HEK293 (cell line): Measurements from ENCODE around the gene MRPS10.

Source experiments
- HOXA7 ChIP-seq: sonication (generic); formaldehyde crosslinking; IDR thresholded peaks from 2 replicates; pipeline ENCODE4 v1.8.1; 2022; ENCODE audit warnings: missing genetic modification reagents, borderline replicate concordance
- KLF1 ChIP-seq: fragments of 450-650 bp; formaldehyde crosslinking; IDR thresholded peaks from 2 replicates; pipeline ENCODE4 v1.5.1; 2016; ENCODE audit warnings: missing biosample characterization, missing genetic modification characterization
- KLF8 ChIP-seq: fragments of 450-650 bp; formaldehyde crosslinking; IDR thresholded peaks from 2 replicates; pipeline ENCODE4 v1.5.1; 2016; ENCODE audit warnings: missing biosample characterization, missing genetic modification characterization
- OVOL3 ChIP-seq: fragments of 450-650 bp; formaldehyde crosslinking; IDR thresholded peaks from 2 replicates; pipeline ENCODE4 v1.5.1; 2016; ENCODE audit warnings: missing biosample characterization, missing genetic modification characterization
- SCRT1 ChIP-seq: fragments of 450-650 bp; formaldehyde crosslinking; IDR thresholded peaks from 2 replicates; pipeline ENCODE4 v1.5.1; 2016; ENCODE audit warnings: missing biosample characterization, missing genetic modification characterization, borderline replicate concordance
- SP3 ChIP-seq: fragments of 450-650 bp; formaldehyde crosslinking; IDR thresholded peaks from 2 replicates; pipeline ENCODE4 v1.5.1; 2016; ENCODE audit warnings: missing biosample characterization, missing genetic modification characterization
- TRIM28 ChIP-seq: IDR thresholded peaks from 2 replicates; pipeline ENCODE4 v1.6.1; 2011; ENCODE audit warnings: low read length, control low read depth, borderline replicate concordance
- YY2 ChIP-seq: fragments of 450-650 bp; formaldehyde crosslinking; IDR thresholded peaks from 2 replicates; pipeline ENCODE4 v1.5.1; 2016; ENCODE audit warnings: missing biosample characterization, missing genetic modification characterization
- ZBTB21 ChIP-seq: fragments of 450-650 bp; formaldehyde crosslinking; IDR thresholded peaks from 2 replicates; pipeline ENCODE4 v1.5.1; 2017; ENCODE audit warnings: missing biosample characterization, missing genetic modification characterization
- ZEB2 ChIP-seq: fragments of 450-650 bp; formaldehyde crosslinking; IDR thresholded peaks from 2 replicates; pipeline ENCODE4 v1.5.1; 2016; ENCODE audit warnings: missing biosample characterization, missing genetic modification characterization
- ZNF10 ChIP-seq: fragments of 450-650 bp; formaldehyde crosslinking; IDR thresholded peaks from 2 replicates; pipeline ENCODE4 v1.5.1; 2017; ENCODE audit warnings: missing biosample characterization, missing genetic modification characterization
- ZNF114 ChIP-seq: fragments of 450-650 bp; formaldehyde crosslinking; IDR thresholded peaks from 2 replicates; pipeline ENCODE4 v1.5.0; 2017; ENCODE audit warnings: missing biosample characterization, missing genetic modification characterization
- ZNF184 ChIP-seq: fragments of 450-650 bp; IDR thresholded peaks from 2 replicates; pipeline ENCODE4 v1.5.1; 2018; ENCODE audit warnings: missing biosample characterization, mild to moderate bottlenecking, missing genetic modification characterization
- ZNF23 ChIP-seq: fragments of 450-650 bp; formaldehyde crosslinking; IDR thresholded peaks from 2 replicates; pipeline ENCODE4 v1.5.1; 2016; ENCODE audit warnings: missing biosample characterization, missing genetic modification characterization, borderline replicate concordance
- ZNF239 ChIP-seq: fragments of 450-650 bp; formaldehyde crosslinking; IDR thresholded peaks from 2 replicates; pipeline ENCODE4 v1.5.1; 2016; ENCODE audit warnings: missing biosample characterization, missing genetic modification characterization
- ZNF24 ChIP-seq: fragments of 450-650 bp; formaldehyde crosslinking; IDR thresholded peaks from 2 replicates; pipeline ENCODE4 v1.5.1; 2016; ENCODE audit warnings: missing biosample characterization, missing genetic modification characterization
- ZNF366 ChIP-seq: fragments of 450-650 bp; formaldehyde crosslinking; conservative IDR thresholded peaks from 2 replicates; pipeline ENCODE4 v1.5.1; 2016; ENCODE audit warnings: missing biosample characterization, missing genetic modification characterization
- ZNF404 ChIP-seq: fragments of 450-650 bp; formaldehyde crosslinking; IDR thresholded peaks from 2 replicates; pipeline ENCODE4 v1.5.1; 2017; ENCODE audit warnings: missing biosample characterization, missing genetic modification characterization
- ZNF426 ChIP-seq: fragments of 450-650 bp; formaldehyde crosslinking; IDR thresholded peaks from 2 replicates; pipeline ENCODE4 v1.5.1; 2017; ENCODE audit warnings: missing biosample characterization, missing genetic modification characterization, mild to moderate bottlenecking, inconsistent platforms, moderate library complexity
- ZNF544 ChIP-seq: fragments of 450-650 bp; formaldehyde crosslinking; IDR thresholded peaks from 2 replicates; pipeline ENCODE4 v1.5.0; 2017; ENCODE audit warnings: missing biosample characterization, missing genetic modification characterization
- ZNF658 ChIP-seq: fragments of 450-650 bp; formaldehyde crosslinking; IDR thresholded peaks from 2 replicates; pipeline ENCODE4; 2016; ENCODE audit warnings: missing biosample characterization, missing genetic modification characterization
- ZNF791 ChIP-seq: fragments of 450-650 bp; formaldehyde crosslinking; IDR thresholded peaks from 2 replicates; pipeline ENCODE4 v1.5.1; 2016; ENCODE audit warnings: missing biosample characterization, missing genetic modification characterization
- ZNF843 ChIP-seq: fragments of 450-650 bp; formaldehyde crosslinking; IDR thresholded peaks from 2 replicates; pipeline ENCODE4 v1.5.1; 2016; ENCODE audit warnings: missing biosample characterization, missing genetic modification characterization
- TF ChIP-seq, protein P1 (sequence below): fragments of 450-650 bp; formaldehyde crosslinking; IDR thresholded peaks from 2 replicates; pipeline ENCODE4 v1.5.1; 2016; ENCODE audit warnings: missing biosample characterization, missing genetic modification characterization
- TF ChIP-seq, protein P2 (sequence below): fragments of 450-650 bp; formaldehyde crosslinking; IDR thresholded peaks from 2 replicates; pipeline ENCODE4 v1.5.1; 2016; ENCODE audit warnings: missing biosample characterization, missing genetic modification characterization
- TF ChIP-seq, protein P3 (sequence below): fragments of 450-650 bp; formaldehyde crosslinking; IDR thresholded peaks from 2 replicates; pipeline ENCODE4 v1.5.1; 2017; ENCODE audit warnings: missing biosample characterization, mild to moderate bottlenecking, missing genetic modification characterization, moderate library complexity

Gene MRPS10

DNA sequence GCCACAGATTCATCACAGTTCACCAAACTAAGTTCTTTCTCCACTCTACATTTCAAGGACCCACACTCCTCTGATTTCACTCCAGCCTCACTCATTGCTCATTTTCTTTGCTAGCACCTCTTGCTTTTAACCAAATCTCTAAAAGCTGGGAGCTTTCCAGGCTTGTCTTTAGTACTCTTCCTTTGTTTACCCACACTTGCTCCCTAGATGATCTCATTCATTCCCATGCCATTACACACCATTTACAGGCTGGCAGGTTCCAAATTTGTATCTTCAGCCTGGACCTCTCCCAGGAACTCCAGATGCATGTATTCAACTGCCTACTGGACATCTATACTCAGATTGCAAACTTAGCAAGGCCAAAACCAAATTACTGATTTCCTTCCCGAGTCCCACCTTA lies 17.6 kb downstream of the MRPS10 start (continued):
- TF ChIP-seq KLF8 (tag by site-specific recombination), result no peak
- no peak for TF ChIP-seq HOXA7 (CRISPR knock-in tag)
- TF ChIP-seq ZNF404 (tag by site-specific recombination), result no peak
- no peak for TF ChIP-seq ZBTB21 (tag by site-specific recombination)
- no peak for TF ChIP-seq TRIM28
- TF ChIP-seq ZNF239, result no peak
- TF ChIP-seq, protein P1, sequence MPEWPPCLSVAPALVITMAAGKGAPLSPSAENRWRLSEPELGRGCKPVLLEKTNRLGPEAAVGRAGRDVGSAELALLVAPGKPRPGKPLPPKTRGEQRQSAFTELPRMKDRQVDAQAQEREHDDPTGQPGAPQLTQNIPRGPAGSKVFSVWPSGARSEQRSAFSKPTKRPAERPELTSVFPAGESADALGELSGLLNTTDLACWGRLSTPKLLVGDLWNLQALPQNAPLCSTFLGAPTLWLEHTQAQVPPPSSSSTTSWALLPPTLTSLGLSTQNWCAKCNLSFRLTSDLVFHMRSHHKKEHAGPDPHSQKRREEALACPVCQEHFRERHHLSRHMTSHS (tag by site-specific recombination), result no peak
- TF ChIP-seq, protein P2, sequence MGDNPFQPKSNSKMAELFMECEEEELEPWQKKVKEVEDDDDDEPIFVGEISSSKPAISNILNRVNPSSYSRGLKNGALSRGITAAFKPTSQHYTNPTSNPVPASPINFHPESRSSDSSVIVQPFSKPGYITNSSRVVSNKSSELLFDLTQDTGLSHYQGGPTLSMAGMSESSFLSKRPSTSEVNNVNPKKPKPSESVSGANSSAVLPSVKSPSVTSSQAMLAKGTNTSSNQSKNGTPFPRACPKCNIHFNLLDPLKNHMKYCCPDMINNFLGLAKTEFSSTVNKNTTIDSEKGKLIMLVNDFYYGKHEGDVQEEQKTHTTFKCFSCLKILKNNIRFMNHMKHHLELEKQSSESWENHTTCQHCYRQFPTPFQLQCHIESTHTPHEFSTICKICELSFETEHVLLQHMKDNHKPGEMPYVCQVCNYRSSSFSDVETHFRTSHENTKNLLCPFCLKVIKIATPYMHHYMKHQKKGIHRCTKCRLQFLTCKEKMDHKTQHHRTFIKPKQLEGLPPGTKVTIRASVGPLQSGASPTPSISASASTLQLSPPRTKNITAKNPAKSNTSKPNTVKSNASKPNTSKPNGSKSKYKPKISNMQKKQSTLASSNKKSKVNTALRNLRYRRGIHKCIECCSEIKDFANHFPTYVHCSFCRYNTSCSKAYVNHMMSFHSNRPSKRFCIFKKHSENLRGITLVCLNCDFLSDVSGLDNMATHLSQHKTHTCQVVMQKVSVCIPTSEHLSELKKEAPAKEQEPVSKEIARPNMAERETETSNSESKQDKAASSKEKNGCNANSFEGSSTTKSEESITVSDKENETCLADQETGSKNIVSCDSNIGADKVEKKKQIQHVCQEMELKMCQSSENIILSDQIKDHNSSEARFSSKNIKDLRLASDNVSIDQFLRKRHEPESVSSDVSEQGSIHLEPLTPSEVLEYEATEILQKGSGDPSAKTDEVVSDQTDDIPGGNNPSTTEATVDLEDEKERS, result no peak
- no peak for TF ChIP-seq ZNF114 (tag by site-specific recombination)
- no peak for TF ChIP-seq YY2
- peak; percentile 26; the same call in 1 of the 2 replicates for TF ChIP-seq ZNF366 (tag by site-specific recombination)
- TF ChIP-seq ZEB2 (tag by site-specific recombination), result 0 out of 2 replicates have a peak, but pooled peaks have one; percentile 26
- no peak for TF ChIP-seq ZNF10
- TF ChIP-seq ZNF658 (tag by site-specific recombination), result no peak
- no peak for TF ChIP-seq ZNF544 (tag by site-specific recombination)
- 0 out of 2 replicates have a peak, but pooled peaks have one; percentile 41 for TF ChIP-seq ZNF184 (tag by site-specific recombination)
- TF ChIP-seq OVOL3 (tag by site-specific recombination), result no peak
- peak; percentile 35; the same call in 1 of the 2 replicates for TF ChIP-seq ZNF843 (tag by site-specific recombination)
- TF ChIP-seq, protein P3, sequence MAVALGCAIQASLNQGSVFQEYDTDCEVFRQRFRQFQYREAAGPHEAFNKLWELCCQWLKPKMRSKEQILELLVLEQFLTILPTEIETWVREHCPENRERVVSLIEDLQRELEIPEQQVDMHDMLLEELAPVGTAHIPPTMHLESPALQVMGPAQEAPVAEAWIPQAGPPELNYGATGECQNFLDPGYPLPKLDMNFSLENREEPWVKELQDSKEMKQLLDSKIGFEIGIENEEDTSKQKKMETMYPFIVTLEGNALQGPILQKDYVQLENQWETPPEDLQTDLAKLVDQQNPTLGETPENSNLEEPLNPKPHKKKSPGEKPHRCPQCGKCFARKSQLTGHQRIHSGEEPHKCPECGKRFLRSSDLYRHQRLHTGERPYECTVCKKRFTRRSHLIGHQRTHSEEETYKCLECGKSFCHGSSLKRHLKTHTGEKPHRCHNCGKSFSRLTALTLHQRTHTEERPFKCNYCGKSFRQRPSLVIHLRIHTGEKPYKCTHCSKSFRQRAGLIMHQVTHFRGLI (tag by site-specific recombination), result no peak
- TF ChIP-seq KLF1 (tag by site-specific recombination), result no peak
- TF ChIP-seq SP3 (tag by site-specific recombination), result no peak
- TF ChIP-seq ZNF791 (tag by site-specific recombination), result no peak
- no peak for TF ChIP-seq ZNF24 (tag by site-specific recombination)
- no peak for TF ChIP-seq ZNF426 (tag by site-specific recombination)
- TF ChIP-seq SCRT1 (tag by site-specific recombination), result no peak
- TF ChIP-seq ZNF23, result no peak
